HG02623 (cell line): Measurements from ENCODE around the gene LGALS7.

Source experiments
- ATAC-seq: cut with Tn5 transposase; IDR thresholded peaks from one replicate; pipeline ENCODE4 v1.9.1; 2021; ENCODE audit warnings: moderate library complexity; ENCODE audit not compliant: unreplicated experiment

The LGALS7 gene

GRCh38 chr19:38728752-38729541, 44.4 kb downstream of the LGALS7 start:
- no peak for ATAC-seq

DNA sequence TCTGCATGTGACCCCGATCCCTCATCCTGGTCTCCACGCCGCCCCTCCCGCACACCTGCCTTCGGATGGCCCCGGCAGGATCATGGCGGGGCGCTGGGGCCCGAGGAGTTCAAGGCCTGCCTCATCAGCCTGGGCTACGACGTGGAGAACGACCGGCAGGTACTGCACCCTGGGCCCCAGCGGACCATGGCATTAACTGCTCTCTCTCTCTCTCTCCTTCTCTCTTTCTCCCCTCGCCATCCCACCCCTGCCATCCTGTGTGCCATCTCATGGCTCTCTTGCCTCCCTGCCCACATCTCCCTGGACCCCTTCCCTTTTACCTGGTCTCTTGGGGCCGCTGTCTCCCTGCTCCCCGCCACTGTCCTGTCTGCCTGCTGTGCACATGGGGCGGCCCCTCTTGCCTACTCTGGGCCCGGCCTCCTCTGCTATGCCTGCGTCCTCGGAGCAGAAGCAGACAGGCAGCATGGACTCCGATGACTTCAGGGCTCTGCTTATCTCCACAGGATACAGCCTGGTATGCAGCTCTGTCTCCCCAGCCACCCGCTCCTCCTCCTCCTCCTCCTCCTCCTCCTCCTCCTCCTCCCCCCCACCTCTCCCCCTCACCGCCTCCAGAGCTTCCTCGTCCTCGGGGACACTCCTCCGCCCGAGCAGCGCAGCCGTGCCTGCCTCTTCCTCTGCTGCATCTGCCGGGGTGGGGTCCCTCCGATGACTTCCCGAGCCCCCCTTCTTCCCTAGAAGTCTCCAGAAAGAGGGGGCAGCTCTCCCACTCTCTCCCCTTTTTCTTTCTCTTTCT, 45.3 kb downstream of the LGALS7 start:
- ATAC-seq = no peak

GRCh38 chr19:38727306-38727867, 45.9 kb downstream of the LGALS7 start:
- no peak for ATAC-seq

- no peak for ATAC-seq
These were observed 46.5 kb downstream of the LGALS7 start for GRCh38 chr19:38726761-38727301.

DNA sequence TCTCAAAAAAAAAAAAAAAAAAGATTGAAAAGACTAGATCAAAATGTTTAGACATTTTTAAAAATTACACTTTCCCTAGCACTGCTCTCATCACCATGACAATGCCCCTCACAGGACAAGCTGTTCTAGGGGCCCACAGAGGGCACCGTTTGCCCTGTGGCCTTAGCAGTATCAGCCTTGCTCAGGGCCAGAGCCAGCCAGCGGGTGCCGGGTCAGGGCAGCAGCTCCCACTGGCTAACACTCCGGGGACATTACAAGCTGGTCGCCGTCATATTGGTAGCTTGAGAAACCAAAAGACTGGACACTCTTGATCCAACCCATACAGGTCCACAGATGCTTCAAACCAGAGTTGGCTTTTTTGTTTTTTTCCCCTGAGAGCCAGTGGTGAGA, 47.0 kb downstream of the LGALS7 start:
- no peak for ATAC-seq

DNA sequence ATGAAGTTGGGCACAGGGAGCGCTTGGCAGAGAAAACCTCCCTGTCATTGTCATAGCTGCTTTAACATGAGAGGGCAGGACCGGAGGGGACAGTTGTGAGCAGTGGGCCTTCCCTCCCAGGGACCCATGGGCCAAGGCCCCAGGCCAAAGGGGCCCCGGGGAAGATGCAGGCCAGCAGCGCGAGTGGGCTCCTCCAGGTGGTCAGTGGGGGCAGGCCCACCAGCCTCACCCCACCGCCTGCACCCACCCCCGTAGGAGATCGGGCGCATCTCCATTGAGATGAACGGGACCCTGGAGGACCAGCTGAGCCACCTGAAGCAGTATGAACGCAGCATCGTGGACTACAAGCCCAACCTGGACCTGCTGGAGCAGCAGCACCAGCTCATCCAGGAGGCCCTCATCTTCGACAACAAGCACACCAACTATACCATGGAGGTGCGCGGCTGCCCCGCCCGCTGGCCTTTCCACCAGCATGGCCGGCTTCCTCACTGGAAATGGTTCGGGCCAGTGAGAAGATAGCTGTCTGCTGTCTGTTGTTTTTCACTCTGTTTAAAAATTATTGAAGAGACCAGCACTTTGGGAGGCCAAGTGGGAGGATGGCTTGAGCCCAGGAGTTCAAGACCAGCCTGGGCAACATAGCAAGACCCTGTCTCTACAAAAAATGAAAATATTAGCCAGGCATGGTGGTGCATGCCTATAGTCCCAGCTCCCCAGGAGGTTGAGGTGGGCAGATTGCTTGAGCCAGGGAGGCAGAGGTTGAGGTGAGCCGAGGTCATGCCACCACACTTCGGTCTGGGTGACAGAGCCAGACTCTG, 47.6 kb downstream of the LGALS7 start:
- no peak for ATAC-seq

DNA sequence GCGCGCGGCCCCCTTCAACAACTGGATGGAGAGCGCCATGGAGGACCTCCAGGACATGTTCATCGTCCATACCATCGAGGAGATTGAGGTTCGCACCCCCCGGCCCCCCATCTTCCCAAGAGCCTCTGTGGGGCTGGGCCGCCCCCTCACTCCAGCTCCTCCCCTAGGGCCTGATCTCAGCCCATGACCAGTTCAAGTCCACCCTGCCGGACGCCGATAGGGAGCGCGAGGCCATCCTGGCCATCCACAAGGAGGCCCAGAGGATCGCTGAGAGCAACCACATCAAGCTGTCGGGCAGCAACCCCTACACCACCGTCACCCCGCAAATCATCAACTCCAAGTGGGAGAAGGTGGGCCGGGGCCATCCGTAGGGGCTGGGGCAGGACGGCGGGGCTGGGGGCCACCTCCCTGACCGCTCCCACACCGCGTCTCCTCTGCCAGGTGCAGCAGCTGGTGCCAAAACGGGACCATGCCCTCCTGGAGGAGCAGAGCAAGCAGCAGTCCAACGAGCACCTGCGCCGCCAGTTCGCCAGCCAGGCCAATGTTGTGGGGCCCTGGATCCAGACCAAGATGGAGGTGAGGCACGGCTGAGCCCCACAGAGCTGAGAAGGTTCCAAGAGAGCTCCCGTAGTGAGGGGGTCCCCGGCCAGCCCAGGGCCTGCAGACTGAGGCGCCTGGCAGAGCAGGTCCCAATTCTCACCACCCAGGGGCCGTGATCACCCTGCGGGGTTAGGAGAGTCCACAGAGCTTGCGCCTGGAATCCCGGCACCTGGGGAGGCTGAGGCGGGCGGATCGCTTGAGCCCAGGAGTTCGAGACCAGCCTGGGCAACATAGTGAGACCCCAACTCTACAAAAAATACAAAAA, 49.1 kb downstream of the LGALS7 start:
- ATAC-seq = no peak

GRCh38 chr19:38723606-38723965, 49.7 kb downstream of the LGALS7 start:
- no peak for ATAC-seq

- no peak for ATAC-seq
These were observed 50.2 kb downstream of the LGALS7 start for GRCh38 chr19:38722947-38723605.

- no peak for ATAC-seq
These were observed 51.1 kb downstream of the LGALS7 start for GRCh38 chr19:38721979-38722773.

DNA sequence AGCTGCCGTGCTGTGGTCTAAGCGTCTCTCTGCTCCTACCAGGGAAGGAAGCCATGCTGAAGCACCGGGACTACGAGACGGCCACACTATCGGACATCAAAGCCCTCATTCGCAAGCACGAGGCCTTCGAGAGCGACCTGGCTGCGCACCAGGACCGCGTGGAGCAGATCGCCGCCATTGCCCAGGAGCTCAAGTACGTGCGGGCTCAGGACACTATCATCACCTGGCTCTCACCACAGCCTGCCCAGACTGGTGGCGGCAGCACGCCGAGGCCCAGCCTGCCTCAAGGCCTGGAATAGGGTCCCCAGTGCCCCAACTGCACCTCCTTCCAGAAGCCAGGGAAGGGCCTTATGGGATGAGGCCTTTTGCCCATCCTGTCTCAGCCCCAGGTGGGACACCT, 51.8 kb downstream of the LGALS7 start:
- ATAC-seq = no peak
